ENCODE measurements around the gene KCNMA1.

GRCh38 chr10:77501846-77502261 lies 135.8 kb downstream of the KCNMA1 start:
- TF ChIP-seq POLR2AphosphoS5 (IDR thresholded peaks at IDR 0.05; ENCODE audit: low read length) (no peak), CREB1 (IDR thresholded peaks at IDR 0.05; ENCODE audit: low read depth) (peak; percentile 26; the same call in 1 of the 2 replicates), MEF2A (IDR thresholded peaks at IDR 0.05; ENCODE audit: insufficient read depth, low read depth, low read length) (no peak), SIX5 (IDR thresholded peaks at IDR 0.05; ENCODE audit: low read depth, low read length, severe bottlenecking) (no peak), SUZ12 (IDR thresholded peaks at IDR 0.05; ENCODE audit: unreplicated experiment) (no peak), POLR2A (IDR thresholded peaks at IDR 0.05; ENCODE audit: low read depth, low read length) (no peak), CTCF (IDR thresholded peaks at IDR 0.05 in 2 of 3, conservative IDR thresholded peaks at IDR 0.05 in 1 of 3; ENCODE audit: control insufficient read depth in 2 of 3, extremely low read depth in 1 of 3, insufficient read depth in 1 of 3, low read depth in 3 of 3, low read length in 3 of 3) (no peak), MYC (IDR thresholded peaks at IDR 0.05; ENCODE audit: insufficient read depth, insufficient read length, insufficient replicate concordance, low read length, severe bottlenecking) (no peak), IRF3 (IDR thresholded peaks at IDR 0.05) (no peak), YY1 (IDR thresholded peaks at IDR 0.05; ENCODE audit: low read depth, low read length) (no peak), KAT2A (conservative IDR thresholded peaks at IDR 0.05; ENCODE audit: control insufficient read depth, low read depth, low read length) (no peak), GABPA (IDR thresholded peaks at IDR 0.05; ENCODE audit: low read depth) (no peak)
